ENCODE measurements around the gene TMEM132A.

Gene TMEM132A

GRCh38 chr11:60922906-60923305 is 1.4 kb upstream of the TMEM132A start:
- DNase-seq = no peak

GRCh38 chr11:60923326-60923725 is 934 bp upstream of the TMEM132A start:
- DNase-seq = no peak

GRCh38 chr11:60923800-60924109 is 505 bp upstream of the TMEM132A start:
- no peak for DNase-seq

- peak; percentile 90 for DNase-seq
Measured at GRCh38 chr11:60924906-60925853, 920 bp downstream of the TMEM132A start.

- no peak for DNase-seq
Measured at GRCh38 chr11:60925868-60926267, 1.6 kb downstream of the TMEM132A start.

- DNase-seq = no peak
Measured at GRCh38 chr11:60926500-60926899, 2.2 kb downstream of the TMEM132A start.

GRCh38 chr11:60927061-60927592 is 2.9 kb downstream of the TMEM132A start:
- no peak for DNase-seq

GRCh38 chr11:60927600-60927999 is 3.3 kb downstream of the TMEM132A start:
- DNase-seq = no peak

- no peak for DNase-seq
Measured at GRCh38 chr11:60928563-60929001, 4.3 kb downstream of the TMEM132A start.

GRCh38 chr11:60929764-60930163 is 5.5 kb downstream of the TMEM132A start:
- no peak for DNase-seq

GRCh38 chr11:60930394-60930793 is 6.1 kb downstream of the TMEM132A start:
- no peak for DNase-seq

- no peak for DNase-seq
Measured at GRCh38 chr11:60931917-60932316, 7.7 kb downstream of the TMEM132A start.

- no peak for DNase-seq
Measured at GRCh38 chr11:60932605-60933356, 8.5 kb downstream of the TMEM132A start.

- DNase-seq = no peak
Measured at GRCh38 chr11:60933416-60934123, 9.3 kb downstream of the TMEM132A start.

- no peak for DNase-seq
Measured at GRCh38 chr11:60934124-60934789, 10.0 kb downstream of the TMEM132A start.

- no peak for DNase-seq
Measured at GRCh38 chr11:60934790-60935605, 10.7 kb downstream of the TMEM132A start.

- DNase-seq = no peak
Measured at GRCh38 chr11:60935676-60936442, 11.6 kb downstream of the TMEM132A start.

GRCh38 chr11:60936467-60937143 is 12.3 kb downstream of the TMEM132A start:
- DNase-seq = no peak

- DNase-seq = no peak
Measured at GRCh38 chr11:60937144-60937527, 12.9 kb downstream of the TMEM132A start.

GRCh38 chr11:60937811-60938210 is 13.6 kb downstream of the TMEM132A start:
- no peak for DNase-seq
